ENCODE measurements around the gene AMOTL1.

GRCh38 chr11:94888204-94888603 lies 120.0 kb downstream of the AMOTL1 start:
- no peak for TF ChIP-seq CTCF (IDR thresholded peaks at IDR 0.05; ENCODE audit: borderline replicate concordance, extremely low read depth, low read length, poor library complexity, severe bottlenecking)
- TF ChIP-seq EZH2 (IDR thresholded peaks at IDR 0.05; ENCODE audit: borderline replicate concordance, low read depth, low read length, severe bottlenecking) = no peak
